K562 (cell line): ENCODE measurements around the gene NAA38.

Experiments
- CBFA2T3 ChIP-seq: fragments of 450-650 bp; IDR thresholded peaks from 2 replicates; pipeline ENCODE4 v1.6.1; 2017
- CTBP1 ChIP-seq: fragments of 450-650 bp; IDR thresholded peaks from 2 replicates; pipeline ENCODE4 v1.6.1; 2016; ENCODE audit warnings: borderline replicate concordance
- DACH1 ChIP-seq: fragments of 450-650 bp; IDR thresholded peaks from 2 replicates; pipeline ENCODE4 v1.6.1; 2018; ENCODE audit not compliant: partially characterized antibody
- FOXA1 ChIP-seq: fragments of 450-650 bp; IDR thresholded peaks from 2 replicates; pipeline ENCODE4 v1.6.1; 2016; ENCODE audit warnings: mild to moderate bottlenecking, borderline replicate concordance
- GABPA ChIP-seq: fragments of 200-800 bp; sonication (Bioruptor generic); conservative IDR thresholded peaks from 2 replicates; pipeline ENCODE4 v1.6.1; 2016; ENCODE audit warnings: low read depth, missing genetic modification characterization, missing compliant biosample characterization
- HBP1 ChIP-seq: fragments of 450-650 bp; formaldehyde crosslinking; IDR thresholded peaks from 2 replicates; pipeline ENCODE4 v1.4.0; 2022; ENCODE audit warnings: missing genetic modification characterization
- JUNB ChIP-seq: fragments of 450-650 bp; formaldehyde crosslinking; conservative IDR thresholded peaks from 2 replicates; pipeline ENCODE4 v1.4.0; 2020; ENCODE audit warnings: mild to moderate bottlenecking
- KDM2B ChIP-seq: fragments of 250-450 bp; sonication (Bioruptor Pico); IDR thresholded peaks from 2 replicates; pipeline ENCODE4 v1.8.0; 2021; ENCODE audit warnings: mild to moderate bottlenecking, moderate library complexity
- MEF2A ChIP-seq: IDR thresholded peaks from 2 replicates; pipeline ENCODE4 v1.6.1; 2011; ENCODE audit warnings: low read depth, mild to moderate bottlenecking, low read length, moderate library complexity; ENCODE audit not compliant: control insufficient read depth
- NCOA6 ChIP-seq: fragments of 450-650 bp; IDR thresholded peaks from 2 replicates; pipeline ENCODE4 v1.6.1; 2017; ENCODE audit warnings: mild to moderate bottlenecking
- POLR2A ChIP-seq: fragments of 450-650 bp; conservative IDR thresholded peaks from 2 replicates; pipeline ENCODE4 v1.6.1; 2016
- POU5F1 ChIP-seq: fragments of 150-350 bp; IDR thresholded peaks from 2 replicates; pipeline ENCODE4 v1.6.1; 2014; ENCODE audit warnings: borderline replicate concordance, low read length, low read depth, mild to moderate bottlenecking; ENCODE audit not compliant: partially characterized antibody
- TAF1 ChIP-seq: IDR thresholded peaks from 2 replicates; pipeline ENCODE4 v1.6.1; 2011; ENCODE audit warnings: mild to moderate bottlenecking, low read length, moderate library complexity; ENCODE audit not compliant: insufficient read depth, control insufficient read depth, severe bottlenecking; ENCODE audit errors: extremely low read depth

GRCh38 chr17:7856011-7856810, 1.1 kb downstream of the NAA38 start:
- TF ChIP-seq POLR2A (no peak), POU5F1 (no peak), CBFA2T3 (no peak), TAF1 (no peak), MEF2A (no peak), HBP1 (CRISPR knock-in tag) (no peak), NCOA6 (no peak), CTBP1 (no peak), JUNB (no peak), FOXA1 (no peak), GABPA (tag) (no peak), DACH1 (no peak), KDM2B (CRISPR knock-in tag) (no peak)
